ENCODE measurements around the gene MLC1. TPM values are rescaled to one million over a fixed set of nuclear protein-coding genes. Genes with fewer than 3 reads are reported as not detected.

MLC1 gene
- total RNA-seq, 2 experiments from 2014 or later = 1.5 to 2.1 TPM

DNA sequence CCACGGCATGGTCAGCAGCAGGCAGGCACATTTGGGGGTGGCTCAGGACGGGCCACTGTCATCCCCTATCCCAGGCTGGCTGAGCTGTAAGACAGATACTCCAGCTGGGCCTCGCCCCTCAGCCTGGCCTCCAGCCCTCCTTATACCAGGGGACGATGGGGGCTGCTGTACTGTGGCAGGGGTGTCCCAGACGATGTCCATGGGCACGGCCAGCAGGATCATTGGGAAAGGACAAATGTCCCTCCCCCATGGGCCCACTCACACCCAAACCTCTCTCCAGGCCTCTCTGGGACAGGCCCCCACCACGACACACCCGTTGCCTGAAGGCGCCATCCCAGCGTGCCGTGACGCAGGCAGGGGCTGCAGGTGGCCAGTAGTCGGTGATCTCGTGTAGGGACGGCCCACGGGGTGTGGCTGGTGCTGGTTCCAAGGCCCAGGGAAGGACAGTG lies 71.1 kb downstream of the MLC1 start:
- Mint-ChIP-seq H3K27me3 (peaks cover 20% of the 10 kb centered on the region), H3K4me1 (peaks cover 43% of the 10 kb centered on the region), H3K27ac (no peak overlapping the region), H3K36me3 (no peaks in the 10 kb centered on the region), H3K9me3 (peaks cover 1% of the 10 kb centered on the region), H3K4me3 (peak overlapping the region; percentile 34)
- no peak for DNase-seq

DNA sequence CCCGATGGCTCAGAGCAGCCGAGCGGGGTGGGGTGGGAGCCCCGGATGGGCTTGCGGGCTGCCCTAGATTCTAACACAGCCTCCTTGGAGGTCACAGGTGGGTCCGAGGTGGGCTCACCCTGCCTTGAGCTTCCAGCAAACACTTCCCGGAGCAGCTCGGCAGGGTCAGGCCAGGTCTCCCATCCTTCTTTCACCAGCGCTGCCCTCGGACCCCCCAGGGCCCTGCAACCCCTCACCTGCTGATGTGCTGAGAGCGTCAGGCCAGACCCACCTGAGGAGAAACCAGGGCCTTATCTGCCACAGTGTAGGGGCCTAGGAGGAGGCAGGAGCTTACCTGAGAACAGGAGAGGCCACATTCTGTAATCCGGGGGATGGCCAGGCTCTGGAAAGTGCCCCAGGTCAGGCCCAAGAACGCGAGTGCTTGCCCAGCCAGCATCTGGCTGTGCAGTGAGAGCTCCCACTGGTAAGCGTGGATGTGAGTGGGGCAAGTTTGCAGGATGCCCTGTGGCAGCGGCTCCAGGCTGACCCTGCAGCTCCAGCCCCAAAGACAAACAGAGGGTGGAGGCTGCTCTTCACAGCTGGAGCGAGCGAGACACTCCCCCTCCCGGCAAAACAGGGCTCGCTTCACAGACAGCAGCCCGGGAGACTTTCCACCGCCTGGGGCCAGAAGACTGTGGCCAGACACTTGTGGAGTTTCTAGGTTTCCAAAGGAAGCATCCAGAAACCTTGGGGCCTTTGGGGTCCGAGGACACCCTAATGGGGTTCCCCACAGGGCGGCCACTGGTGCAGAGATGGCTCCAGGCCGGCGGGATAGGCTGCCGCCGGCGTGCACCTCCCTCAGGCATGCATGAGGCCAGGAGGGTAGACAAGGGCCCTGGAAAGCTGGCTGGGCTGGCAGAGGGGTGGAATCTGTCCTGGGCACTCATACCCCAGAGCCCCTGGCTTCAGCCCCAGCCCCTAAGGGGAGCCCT lies 72.7 kb downstream of the MLC1 start, which contains the start of gene IL17REL:
Gene IL17REL (minus strand): TSS at position 555 of the 971 bp plus-strand sequence. CDS start 119 bp downstream, at position 436.
- Mint-ChIP-seq H3K4me1 (peaks cover 31% of the 10 kb centered on the region), H3K4me3 (peak within 1 kb of the TSS; percentile 50), H3K27ac (no peak within 1 kb of the TSS), H3K36me3 (no peaks in the 10 kb centered on the region), H3K27me3 (peaks cover 20% of the 10 kb centered on the region), H3K9me3 (no peaks in the 10 kb centered on the region)
- DNase-seq = no peak

DNA sequence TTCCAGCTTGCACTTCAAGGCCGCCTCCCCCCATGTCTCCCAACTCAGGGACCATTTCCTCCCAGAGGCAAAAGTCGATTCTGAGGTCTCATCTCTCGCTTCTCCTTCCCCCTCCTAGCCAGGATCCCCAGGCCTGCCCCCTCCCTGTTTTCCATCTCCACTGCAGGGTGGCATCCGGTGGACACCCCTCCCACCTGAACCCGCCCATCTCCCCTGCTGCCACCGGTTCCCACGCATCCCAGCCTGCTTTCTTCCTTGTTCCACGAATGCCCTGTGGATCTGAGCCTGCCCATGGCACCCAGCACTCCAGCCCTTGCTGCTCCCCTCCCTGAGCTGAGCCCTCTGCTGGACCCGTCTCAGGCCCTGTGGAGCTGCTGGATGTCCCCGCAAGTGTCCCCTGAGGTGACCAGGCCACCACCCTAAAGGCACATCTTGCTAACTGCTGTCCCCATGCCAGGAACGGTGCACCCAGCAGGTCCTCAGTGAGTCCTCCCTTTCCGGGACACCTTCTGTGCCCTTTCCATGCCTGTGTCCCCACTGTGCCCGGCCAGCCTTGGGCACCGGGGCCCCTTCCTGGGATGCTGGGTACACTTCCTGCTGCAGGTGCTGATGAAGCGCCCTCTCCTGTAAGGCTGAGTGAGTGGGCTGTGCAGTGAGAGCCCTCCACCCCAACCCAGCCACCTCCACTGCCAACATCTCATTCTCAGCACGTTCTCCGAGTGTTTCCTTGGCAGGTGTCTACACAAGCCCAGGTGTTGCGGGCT lies 73.6 kb downstream of the MLC1 start:
- no peaks in the 10 kb centered on the region for H3K9me3 Mint-ChIP-seq
- H3K27ac Mint-ChIP-seq = peak overlapping the region; percentile 58
- no peak for DNase-seq
- peaks cover 22% of the 10 kb centered on the region for H3K4me1 Mint-ChIP-seq
- H3K4me3 Mint-ChIP-seq = peak overlapping the region; percentile 50
- no peaks in the 10 kb centered on the region for H3K36me3 Mint-ChIP-seq
- peaks cover 20% of the 10 kb centered on the region for H3K27me3 Mint-ChIP-seq

DNA sequence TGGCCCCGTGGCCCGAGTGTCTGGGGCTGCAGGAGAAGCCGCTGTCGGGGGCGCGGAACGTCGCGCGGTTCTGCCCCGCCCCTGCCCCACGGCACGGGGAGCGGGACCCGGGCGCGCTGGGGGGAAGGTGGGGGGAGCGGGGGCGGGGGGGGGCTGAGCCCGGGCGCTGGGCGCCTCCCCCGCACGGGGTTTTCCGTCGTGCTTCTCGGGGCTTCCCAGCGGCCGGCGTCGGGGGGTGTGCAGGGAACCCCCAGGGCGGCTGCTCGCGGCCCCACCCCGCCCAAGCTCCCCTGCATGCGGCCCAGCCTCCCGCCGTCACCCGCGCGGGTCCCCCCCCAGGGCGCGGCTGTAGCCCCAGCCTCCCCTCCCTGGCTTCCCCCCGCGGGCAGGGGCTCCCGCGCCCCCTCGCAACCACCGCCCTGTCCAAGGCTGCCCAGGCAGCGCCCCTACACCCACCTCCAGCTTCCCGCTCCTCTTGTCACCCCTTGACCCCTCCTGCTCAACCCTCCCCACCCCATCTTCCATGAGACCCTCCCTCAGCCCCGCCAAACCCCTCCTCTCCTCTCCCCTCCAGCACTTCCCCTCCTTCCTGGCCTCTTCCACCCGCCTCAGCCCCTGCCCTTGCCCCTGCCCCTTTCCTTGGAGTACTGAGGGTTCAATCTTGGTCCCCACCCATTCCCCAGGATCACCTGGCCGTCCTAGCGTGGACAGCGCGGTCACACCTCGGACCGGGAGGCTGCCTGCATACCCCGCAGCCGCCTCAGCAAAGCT lies 74.4 kb downstream of the MLC1 start:
- no peaks in the 10 kb centered on the region for H3K9me3 Mint-ChIP-seq
- H3K36me3 Mint-ChIP-seq = no peaks in the 10 kb centered on the region
- peaks cover 20% of the 10 kb centered on the region for H3K27me3 Mint-ChIP-seq
- H3K4me3 Mint-ChIP-seq = peak overlapping the region; percentile 50
- H3K27ac Mint-ChIP-seq = peak overlapping the region; percentile 58
- DNase-seq = peak; percentile 67
- peaks cover 16% of the 10 kb centered on the region for H3K4me1 Mint-ChIP-seq

DNA sequence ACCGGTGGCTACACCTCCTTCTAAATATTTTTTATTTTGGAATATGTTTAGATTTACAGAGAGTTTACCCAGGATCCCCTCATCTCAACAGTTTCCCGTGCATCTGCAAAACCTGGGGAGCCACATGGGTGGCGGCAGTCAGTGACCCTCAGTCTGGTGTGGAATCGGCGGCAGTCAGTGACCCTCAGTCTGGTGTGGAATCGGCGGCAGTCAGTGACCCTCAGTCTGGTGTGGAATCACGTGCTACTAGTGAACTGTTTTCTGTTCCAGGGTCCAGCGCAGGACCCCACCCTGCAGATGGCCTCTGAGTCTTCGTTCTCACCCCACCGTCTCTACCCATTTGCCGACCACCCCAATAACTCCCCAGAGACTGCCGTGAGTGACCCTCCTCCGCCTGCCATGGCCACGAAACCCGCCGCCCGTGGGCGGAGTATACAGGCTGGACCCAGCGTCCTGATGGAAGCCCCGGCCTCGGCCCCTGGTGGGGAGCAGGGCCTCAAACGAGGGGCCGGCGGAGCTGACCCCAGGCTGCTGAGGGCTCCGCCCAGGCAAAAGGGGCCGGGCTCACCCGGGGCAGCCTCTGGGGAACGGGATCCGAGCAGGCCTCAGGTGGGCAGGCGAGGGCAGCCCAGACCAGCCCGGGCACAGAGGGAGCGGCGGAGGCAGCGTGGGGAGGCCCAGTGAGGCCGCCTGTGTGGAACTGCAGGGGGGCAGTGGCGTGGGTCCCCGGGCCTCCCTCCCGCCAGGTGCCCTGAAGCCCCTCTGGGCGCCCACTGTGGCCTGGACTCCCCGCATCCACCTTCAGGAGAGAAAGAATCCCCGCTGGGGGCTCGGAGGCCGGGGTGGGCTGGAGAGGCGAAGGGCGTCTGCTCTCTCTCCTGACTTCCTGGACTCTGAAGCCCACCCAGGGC lies 75.2 kb downstream of the MLC1 start:
- Mint-ChIP-seq H3K27me3 (peaks cover 20% of the 10 kb centered on the region), H3K27ac (no peak overlapping the region), H3K4me3 (no peak overlapping the region), H3K36me3 (no peaks in the 10 kb centered on the region), H3K4me1 (peaks cover 14% of the 10 kb centered on the region), H3K9me3 (no peaks in the 10 kb centered on the region)
- no peak for DNase-seq

Other genes with a start within 250 kb of the MLC1 start
- 10 to 100 TPM; 20.6 to 20.7 TPM for gene ZBED4, start 231.6 kb downstream of the MLC1 start, total RNA-seq
- 10 to 100 TPM; 14.5 to 15.2 TPM for gene ALG12, start 167.0 kb downstream of the MLC1 start, total RNA-seq
- 10 to 100 TPM; 32.6 to 34.8 TPM for gene CRELD2, start 166.8 kb downstream of the MLC1 start, total RNA-seq
- 100 to 1,000 TPM; 134 to 137 TPM for gene PIM3, start 124.7 kb downstream of the MLC1 start, total RNA-seq
- gene IL17REL, start 72.7 kb downstream of the MLC1 start, total RNA-seq = not detected
- not detected for gene TTLL8, start 27.1 kb downstream of the MLC1 start, total RNA-seq
- under 1 TPM; 0.14 to 0.23 TPM for gene MOV10L1, start 4.6 kb upstream of the MLC1 start, total RNA-seq
- 1 to 10 TPM in 1 of 2 experiments, under 1 TPM in 1; 0.66 to 1.0 TPM for gene PANX2, start 85.3 kb upstream of the MLC1 start, total RNA-seq
- 10 to 100 TPM; 77.8 to 79.4 TPM for gene TRABD, start 100.5 kb upstream of the MLC1 start, total RNA-seq
- gene SELENOO, start 115.6 kb upstream of the MLC1 start, total RNA-seq = 10 to 100 TPM; 20.0 to 20.9 TPM
- gene TUBGCP6, start 159.6 kb upstream of the MLC1 start, total RNA-seq = 10 to 100 TPM; 38.7 to 41.7 TPM
- gene HDAC10, start 165.8 kb upstream of the MLC1 start, total RNA-seq = 10 to 100 TPM; 37.3 to 42.3 TPM
- 1 to 10 TPM; 3.5 to 3.6 TPM for gene MAPK12, start 176.3 kb upstream of the MLC1 start, total RNA-seq
- 1 to 10 TPM; 3.2 to 3.3 TPM for gene MAPK11, start 185.0 kb upstream of the MLC1 start, total RNA-seq
- gene PLXNB2, start 222.2 kb upstream of the MLC1 start, total RNA-seq = 10 to 100 TPM; 16.1 to 16.8 TPM
- 1 to 10 TPM; 4.2 to 4.7 TPM for gene DENND6B, start 241.6 kb upstream of the MLC1 start, total RNA-seq

All from activated naive CD8-positive, alpha-beta T cell treated with anti-CD3 and anti-CD28 coated beads for 36 hours (primary cell).